Stomach (tissue), 9 donors: Measurements from ENCODE around the gene RCN1. TPM values are rescaled to one million over a fixed set of nuclear protein-coding genes. Genes with fewer than 3 reads are reported as not detected.
A peak's percentile ranks its signal among the peaks of the same experiment; 100 is the strongest.

Experiments used
- DNase-seq, 2 donors: peaks; one replicate each; pipeline versions ENCODE4 v3.0.0 to v3.0.0-alpha.2; 2013 to 2019
- H3K27ac ChIP-seq, 5 donors: fragments of 200-600 bp in 4 of 5; sonication (generic) in 4 of 5; one replicate each; pipeline ENCODE4 v1.5.1; 2013 to 2019; ENCODE audit warnings: mild to moderate bottlenecking in 1 of 5, moderate library complexity in 1 of 5
- H3K27me3 ChIP-seq, 3 donors: fragments of 200-600 bp; sonication (generic); one replicate each; pipeline ENCODE4 v1.5.1; 2017 to 2019; ENCODE audit warnings: mixed run types in 1 of 3
- H3K36me3 ChIP-seq, 4 donors: fragments of 200-600 bp; sonication (generic); 1 replicate in 3 of 4; 2 replicates in 1 of 4; pipeline ENCODE4 v1.5.1; 2016 to 2019
- H3K4me1 ChIP-seq, 4 donors: fragments of 200-600 bp; sonication (generic); one replicate each; pipeline ENCODE4 v1.5.1; 2016 to 2019
- H3K4me3 ChIP-seq, 4 donors: fragments of 200-600 bp; sonication (generic) in 3 of 4; one replicate each; pipeline ENCODE4 v1.5.1; 2016 to 2019; ENCODE audit warnings: mild to moderate bottlenecking in 1 of 4
- H3K9me3 ChIP-seq, 4 donors: fragments of 200-600 bp; sonication (generic); one replicate each; pipeline ENCODE4 v1.5.1; 2016 to 2019
- EP300 ChIP-seq: sonication (generic); formaldehyde crosslinking; IDR thresholded peaks from one replicate; pipeline ENCODE4 v1.6.1; 2017; ENCODE audit warnings: antibody characterized with exemption
- POLR2A ChIP-seq, 4 donors: fragments of 450-650 bp; IDR thresholded peaks; one replicate each; pipeline ENCODE4 v1.6.1; 2016; ENCODE audit warnings: antibody characterized with exemption in 4 of 4, control low read depth in 2 of 4, mild to moderate bottlenecking in 1 of 4, moderate library complexity in 1 of 4
- POLR2AphosphoS5 ChIP-seq, 3 donors: sonication (generic); formaldehyde crosslinking; IDR thresholded peaks; one replicate each; pipeline ENCODE4 v1.6.1; 2016; ENCODE audit warnings: antibody characterized with exemption in 3 of 3
- WGBS, 5 donors: extraction: QIAGEN DNeasy Blood & Tissue Kit in 3 of 5; methylation state at CpG; one replicate each; pipeline versions ENCODE4 v1.1.5 to v1.1.7; 2013 to 2018; 5-methylcytosine and 5-hydroxymethylcytosine counted together
- intact Hi-C: fragments of 100-400 bp; cut with DNase I; formaldehyde crosslinking; loops from one replicate; pipeline ENCODE4 v1.15.1; 2023; ENCODE audit warnings: low total_unique reads
- polyA plus RNA-seq, 3 donors: library from polyadenylated mRNA; stranded (reverse); fragments of 200-250 nt; gene quantifications; one replicate each; pipeline ENCODE4 v1.2.3, GENCODE V29; 2013
- total RNA-seq, 5 donors: library from RNA; depleted of rRNA; stranded (reverse); fragments of >200 nt; gene quantifications; one replicate each; pipeline versions ENCODE4 v1.1.0 to v1.2.3, GENCODE V29; 2014 to 2016
- TF ChIP-seq, protein P1 (sequence below), 7 experiments: fragments of 450-650 bp in 4 of 7; fragments of 200-600 bp in 3 of 7; sonication (generic) in 3 of 7; IDR thresholded peaks; one replicate each; pipeline ENCODE4 v1.5.1; 2016 to 2019; ENCODE audit warnings: antibody characterized with exemption in 7 of 7, control low read depth in 2 of 7, mild to moderate bottlenecking in 1 of 7
- donor health status: healthy with polysubstance abuse.
- donor health status: Bipolar disorder and iron deficiency.
- donor health status: healthy.

Gene RCN1
- total and polyA plus RNA-seq, 8 donors: 3.5 to 91.1 (median 35.0) TPM

DNA sequence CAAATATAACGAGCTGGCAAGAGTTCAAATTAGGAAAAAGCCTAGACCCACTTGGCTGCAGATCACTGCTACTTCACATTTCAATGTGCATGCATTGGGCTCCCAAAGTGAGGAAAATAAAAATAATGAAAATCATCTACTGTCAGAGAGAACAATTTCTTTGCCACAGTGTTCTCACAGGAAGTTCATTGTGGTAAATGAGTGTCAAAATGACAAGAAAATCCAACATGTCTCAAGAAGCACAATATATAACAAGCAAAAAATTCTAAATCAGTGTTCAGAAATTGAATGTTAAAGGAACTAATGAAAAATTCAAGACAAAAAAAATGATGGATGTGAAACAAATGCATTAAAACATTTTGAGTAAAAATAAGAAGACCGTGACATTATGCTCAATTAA, 31.3 kb downstream of the RCN1 start:
- no peak overlapping the region for H3K4me3 ChIP-seq
- H3K9me3 ChIP-seq: peaks cover 0 to 7% (median 3%) of the 10 kb centered on the region in 4 donors
- H3K27me3 ChIP-seq: peaks cover 0 to 16% (median 9%) of the 10 kb centered on the region in 3 donors
- no peak for DNase-seq
- TF ChIP-seq, protein P1, sequence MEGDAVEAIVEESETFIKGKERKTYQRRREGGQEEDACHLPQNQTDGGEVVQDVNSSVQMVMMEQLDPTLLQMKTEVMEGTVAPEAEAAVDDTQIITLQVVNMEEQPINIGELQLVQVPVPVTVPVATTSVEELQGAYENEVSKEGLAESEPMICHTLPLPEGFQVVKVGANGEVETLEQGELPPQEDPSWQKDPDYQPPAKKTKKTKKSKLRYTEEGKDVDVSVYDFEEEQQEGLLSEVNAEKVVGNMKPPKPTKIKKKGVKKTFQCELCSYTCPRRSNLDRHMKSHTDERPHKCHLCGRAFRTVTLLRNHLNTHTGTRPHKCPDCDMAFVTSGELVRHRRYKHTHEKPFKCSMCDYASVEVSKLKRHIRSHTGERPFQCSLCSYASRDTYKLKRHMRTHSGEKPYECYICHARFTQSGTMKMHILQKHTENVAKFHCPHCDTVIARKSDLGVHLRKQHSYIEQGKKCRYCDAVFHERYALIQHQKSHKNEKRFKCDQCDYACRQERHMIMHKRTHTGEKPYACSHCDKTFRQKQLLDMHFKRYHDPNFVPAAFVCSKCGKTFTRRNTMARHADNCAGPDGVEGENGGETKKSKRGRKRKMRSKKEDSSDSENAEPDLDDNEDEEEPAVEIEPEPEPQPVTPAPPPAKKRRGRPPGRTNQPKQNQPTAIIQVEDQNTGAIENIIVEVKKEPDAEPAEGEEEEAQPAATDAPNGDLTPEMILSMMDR (IDR thresholded peaks at IDR 0.05): no peak
- TF ChIP-seq POLR2A (IDR thresholded peaks at IDR 0.05) (no peak), EP300 (no peak), POLR2AphosphoS5 (IDR thresholded peaks at IDR 0.05) (no peak)
- H3K27ac ChIP-seq: no peak overlapping the region
- H3K4me1 ChIP-seq: no peaks in the 10 kb centered on the region
- no peaks in the 10 kb centered on the region for H3K36me3 ChIP-seq
- 55 to 79% (median 65%) methylated on average over 2 of the region's 2 CpGs for WGBS, 5 donors
- intact Hi-C loops: no loop called here

DNA sequence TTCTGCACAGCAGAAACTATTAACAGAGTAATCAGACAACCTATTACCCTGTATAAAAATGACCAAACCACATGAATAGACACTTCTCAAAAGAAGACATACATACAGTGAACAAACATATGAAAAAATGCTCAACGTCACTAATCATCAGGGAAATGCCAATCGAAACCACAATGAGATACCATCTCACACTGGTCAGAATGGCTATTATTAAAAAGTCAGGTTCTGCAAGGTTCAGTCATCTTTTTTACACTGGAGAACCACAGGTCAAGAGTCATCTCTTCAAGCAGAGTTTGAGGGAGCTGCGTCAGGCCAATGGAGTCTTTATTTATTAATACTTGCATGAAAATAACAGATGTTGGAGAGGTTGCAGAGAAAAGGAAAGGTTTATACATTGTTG, 40.4 kb downstream of the RCN1 start:
- Histone ChIP-seq H3K27me3 (peaks cover 0 to 5% (median 5%) of the 10 kb centered on the region in 3 donors), H3K9me3 (peaks cover 0 to 16% (median 11%) of the 10 kb centered on the region in 4 donors), H3K27ac (no peak overlapping the region), H3K4me3 (no peak overlapping the region), H3K36me3 (no peaks in the 10 kb centered on the region), H3K4me1 (no peaks in the 10 kb centered on the region)
- intact Hi-C loops: no loop called here
- WGBS, 5 donors: 55 to 74% (median 66%) methylated on average over 3 of the region's 3 CpGs
- TF ChIP-seq EP300 (no peak), POLR2A (IDR thresholded peaks at IDR 0.05) (no peak), POLR2AphosphoS5 (IDR thresholded peaks at IDR 0.05) (no peak)
- TF ChIP-seq, protein P1 (IDR thresholded peaks at IDR 0.05): no peak
- DNase-seq: no peak

DNA sequence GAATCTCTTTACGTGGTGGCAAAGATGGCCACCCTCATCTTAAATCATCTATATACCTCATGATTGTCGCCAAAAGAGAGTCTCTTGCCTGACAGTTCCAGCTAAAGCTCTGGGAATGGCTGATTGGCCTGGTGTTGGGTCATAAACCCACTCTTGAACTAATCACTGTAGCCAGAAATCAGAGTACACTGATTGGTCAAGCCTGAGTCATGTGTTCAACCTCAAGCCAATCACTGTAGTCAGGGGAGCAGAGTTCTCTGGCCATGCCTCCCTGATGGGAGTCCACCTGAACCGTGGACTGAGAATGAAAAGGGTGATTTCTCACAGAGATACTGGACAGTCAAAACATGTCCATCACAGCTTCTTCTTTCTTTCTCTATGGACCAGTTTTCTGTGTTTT, 45.8 kb downstream of the RCN1 start:
- Histone ChIP-seq H3K4me3 (no peak overlapping the region), H3K36me3 (no peaks in the 10 kb centered on the region), H3K4me1 (no peaks in the 10 kb centered on the region), H3K9me3 (no peaks in the 10 kb centered on the region), H3K27ac (no peak overlapping the region), H3K27me3 (no peaks in the 10 kb centered on the region)
- TF ChIP-seq, protein P1 (IDR thresholded peaks at IDR 0.05): no peak
- TF ChIP-seq EP300 (no peak), POLR2AphosphoS5 (IDR thresholded peaks at IDR 0.05) (no peak), POLR2A (IDR thresholded peaks at IDR 0.05) (no peak)
- WGBS, 5 donors: 79 to 90% (median 86%) methylated on average over 3 of the region's 3 CpGs
- no peak for DNase-seq
- intact Hi-C loops: no loop called here

DNA sequence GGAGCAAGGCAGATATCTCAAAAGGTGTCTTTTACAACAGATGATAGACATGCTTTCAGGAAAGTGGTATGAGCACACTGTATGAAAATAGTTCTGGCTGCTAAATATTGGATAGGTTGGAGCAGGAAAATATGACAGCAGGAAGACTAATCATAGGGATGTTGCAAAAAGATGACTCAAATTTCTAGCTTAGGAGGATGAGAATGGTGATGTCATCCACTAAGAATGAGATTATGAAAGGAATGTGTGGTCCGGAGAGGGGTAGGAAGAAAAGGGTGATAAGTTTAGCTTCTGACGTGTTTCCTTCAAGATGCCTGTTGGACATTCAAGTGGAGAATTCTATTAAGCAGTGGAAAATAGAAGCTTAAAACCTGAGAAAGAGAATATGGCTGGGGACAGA, 46.4 kb downstream of the RCN1 start:
- Histone ChIP-seq H3K4me1 (no peaks in the 10 kb centered on the region), H3K27ac (no peak overlapping the region), H3K36me3 (no peaks in the 10 kb centered on the region), H3K27me3 (no peaks in the 10 kb centered on the region), H3K9me3 (no peaks in the 10 kb centered on the region), H3K4me3 (no peak overlapping the region)
- TF ChIP-seq POLR2AphosphoS5 (IDR thresholded peaks at IDR 0.05) (no peak), EP300 (no peak), POLR2A (IDR thresholded peaks at IDR 0.05) (no peak)
- TF ChIP-seq, protein P1 (IDR thresholded peaks at IDR 0.05): no peak
- WGBS, 5 donors: 46 to 60% (median 55%) methylated on average over 2 of the region's 2 CpGs
- DNase-seq: peak in 1 of 2 donors; percentile 15
- intact Hi-C loops: no loop called here
